A549 (cell line): Measurements from ENCODE around the gene GTF3A. TPM values are rescaled to one million over a fixed set of nuclear protein-coding genes. Genes with fewer than 3 reads are reported as not detected.
A peak's percentile ranks its signal among the peaks of the same experiment; 100 is the strongest.

Source experiments
- ATAC-seq, 2 experiments: fragments of 200-7000 bp in 1 of 2; fragments of >200 bp in 1 of 2; cut with Nextera tagmentation in 1 of 2; cut with Tn5 transposase in 1 of 2; 3 replicates each; pipeline versions ENCODE4 v1.8.0 to v1.9.1; 2018 to 2020; ENCODE audit warnings: mild to moderate bottlenecking in 1 of 2, moderate library complexity in 1 of 2
- CTCF ChIA-PET: fragments of 300-600 bp; sonication (Branson Sonifier 250); formaldehyde crosslinking; extraction: SDS; loops from one replicate; lab custom pipeline; 2021; ENCODE audit warnings: antibody characterized with exemption, inconsistent platforms; lab: Yijun Ruan, JAX
- POLR2A ChIA-PET: fragments of 350-600 bp; formaldehyde crosslinking; extraction: SDS; loops from one replicate; lab custom pipeline; 2021; ENCODE audit warnings: antibody characterized with exemption, inconsistent platforms; lab: Yijun Ruan, JAX
- DNase-seq, 2 experiments: peaks; one replicate each; pipeline versions ENCODE4 v3.0.0 to v3.0.0-alpha.2; 2011 to 2016; ENCODE audit warnings: low read depth in 1 of 2, low spot score in 1 of 2
- FAIRE-seq: peaks from 2 replicates; lab custom pipeline; 2011; peaks lifted over from hg19 to GRCh38; lab: Jason Lieb, UNC
- H3K27ac ChIP-seq, 2 experiments: fragments of >200 bp; sonication (Bioruptor Twin); formaldehyde crosslinking; 3 replicates each; pipeline ENCODE4 v1.5.1; 2016 to 2017
- H3K4me1 ChIP-seq: fragments of >200 bp; sonication (Bioruptor Twin); formaldehyde crosslinking; 3 replicates; pipeline ENCODE4 v1.6.1; 2016
- H3K4me2 ChIP-seq: fragments of >200 bp; sonication (Bioruptor Twin); formaldehyde crosslinking; 3 replicates; pipeline ENCODE4 v1.6.1; 2016
- H3K4me3 ChIP-seq: fragments of >200 bp; sonication (Bioruptor Twin); formaldehyde crosslinking; 3 replicates; pipeline ENCODE4 v1.5.1; 2016
- H3K9me3 ChIP-seq: fragments of >200 bp; sonication (Bioruptor Twin); formaldehyde crosslinking; 3 replicates; pipeline ENCODE4 v1.6.1; 2016
- BHLHE40 ChIP-seq: IDR thresholded peaks from 2 replicates; pipeline ENCODE4 v1.6.1; 2012; ENCODE audit warnings: low read depth, low read length, inconsistent platforms
- CEBPB ChIP-seq, 2 experiments: fragments of >200 bp in 1 of 2; sonication (Bioruptor Twin) in 1 of 2; formaldehyde crosslinking in 1 of 2; IDR thresholded peaks; 2 replicates each; pipeline ENCODE4 v1.6.1; 2012 to 2016
- CHD2 ChIP-seq: fragments of 150-350 bp; IDR thresholded peaks from 2 replicates; pipeline ENCODE4 v1.6.1; 2014; ENCODE audit warnings: low read length; ENCODE audit not compliant: partially characterized antibody
- E2F6 ChIP-seq: IDR thresholded peaks from 2 replicates; pipeline ENCODE4 v1.6.1; 2012; ENCODE audit warnings: low read depth, borderline replicate concordance
- EHF ChIP-seq: fragments of 250-450 bp; sonication (Bioruptor Pico); IDR thresholded peaks from 2 replicates; pipeline ENCODE4 v1.5.0; 2020; ENCODE audit warnings: mild to moderate bottlenecking
- ESRRA ChIP-seq: fragments of 150-350 bp; IDR thresholded peaks from 2 replicates; pipeline ENCODE4 v1.6.1; 2014; ENCODE audit warnings: mild to moderate bottlenecking, low read length, borderline replicate concordance
- FOSL2 ChIP-seq, 2 experiments: fragments of 450-650 bp in 1 of 2; fragments of >200 bp in 1 of 2; sonication (Bioruptor Twin) in 1 of 2; formaldehyde crosslinking; IDR thresholded peaks; 2 replicates each; pipeline versions ENCODE4 v1.5.0 to v1.6.1; 2016 to 2020; ENCODE audit warnings: mild to moderate bottlenecking in 1 of 2, moderate library complexity in 1 of 2
- GATA3 ChIP-seq: IDR thresholded peaks from 2 replicates; pipeline ENCODE4 v1.6.1; 2012; ENCODE audit warnings: borderline replicate concordance
- JUN ChIP-seq, 2 experiments: fragments of >200 bp; sonication (Bioruptor Twin); formaldehyde crosslinking; IDR thresholded peaks; 2 replicates in 1 of 2; 3 replicates in 1 of 2; pipeline ENCODE4 v1.6.1; 2016 to 2017
- MAFK ChIP-seq: fragments of 450-650 bp; IDR thresholded peaks from 2 replicates; pipeline ENCODE4 v1.6.1; 2014; ENCODE audit not compliant: partially characterized antibody
- MYC ChIP-seq: IDR thresholded peaks from 2 replicates; pipeline ENCODE4 v1.6.1; 2012; ENCODE audit warnings: mild to moderate bottlenecking, inconsistent platforms, low read length, improper control_type of control experiment, borderline replicate concordance
- NFE2L2 ChIP-seq: fragments of 150-350 bp; conservative IDR thresholded peaks from 2 replicates; pipeline ENCODE4 v1.6.1; 2014; ENCODE audit warnings: low read length
- NPAS2 ChIP-seq: fragments of 250-450 bp; sonication (Bioruptor Pico); IDR thresholded peaks from 2 replicates; pipeline ENCODE4 v1.8.0; 2022; ENCODE audit warnings: mild to moderate bottlenecking, moderate library complexity, borderline replicate concordance
- PHF8 ChIP-seq: fragments of 200-600 bp; sonication (generic); IDR thresholded peaks from 2 replicates; pipeline ENCODE4 v1.6.1; 2016; ENCODE audit warnings: low read depth, mild to moderate bottlenecking, antibody characterized with exemption, moderate library complexity, borderline replicate concordance
- POLR2A ChIP-seq: IDR thresholded peaks from 2 replicates; pipeline ENCODE4 v1.6.1; 2012; ENCODE audit warnings: mild to moderate bottlenecking, low read length
- RARB ChIP-seq: fragments of 250-450 bp; sonication (Bioruptor Pico); IDR thresholded peaks from 2 replicates; pipeline ENCODE4 v1.8.0; 2021; ENCODE audit warnings: mild to moderate bottlenecking, moderate library complexity
- RCOR1 ChIP-seq: fragments of 150-350 bp; IDR thresholded peaks from 2 replicates; pipeline ENCODE4 v1.6.1; 2014; ENCODE audit warnings: antibody characterized with exemption, low read length, low read depth
- SMC3 ChIP-seq: fragments of >200 bp; sonication (Bioruptor Twin); formaldehyde crosslinking; IDR thresholded peaks from 3 replicates; pipeline ENCODE4 v1.6.1; 2018; ENCODE audit warnings: inconsistent platforms
- SREBF2 ChIP-seq: fragments of 450-650 bp; IDR thresholded peaks from 2 replicates; pipeline ENCODE4 v1.6.1; 2014; ENCODE audit warnings: mild to moderate bottlenecking, moderate library complexity
- TFCP2L1 ChIP-seq: fragments of 250-450 bp; sonication (Bioruptor Pico); IDR thresholded peaks from 2 replicates; pipeline ENCODE4 v1.5.0; 2021; ENCODE audit warnings: mild to moderate bottlenecking
- TP53 ChIP-seq: fragments of 250-450 bp; sonication (Bioruptor Pico); IDR thresholded peaks from 2 replicates; pipeline ENCODE4 v1.5.0; 2021; ENCODE audit warnings: mild to moderate bottlenecking, moderate library complexity
- USF2 ChIP-seq: fragments of 450-650 bp; IDR thresholded peaks from 2 replicates; pipeline ENCODE4 v1.6.1; 2014; ENCODE audit warnings: antibody characterized with exemption
- ZNF302 ChIP-seq: fragments of 250-450 bp; sonication (Bioruptor Pico); IDR thresholded peaks from 2 replicates; pipeline ENCODE4 v1.9.0; 2021; ENCODE audit warnings: inconsistent platforms, mild to moderate bottlenecking, moderate library complexity
- WGBS: methylation state at CpG from one replicate; pipeline ENCODE4 v1.1.6; 2017; ENCODE audit errors: missing lambda C conversion rate; 5-methylcytosine and 5-hydroxymethylcytosine counted together
- polyA plus RNA-seq, 4 experiments: library from polyadenylated mRNA; depleted of rRNA in 3 of 4; stranded (reverse); fragments of >200 nt; fragmentation: RNase III in 1 of 4; extraction: RNeasy Plus Mini Kit Qiagen cat#74134 plus additional on column Dnase treatment in 1 of 4; gene quantifications; 2 replicates in 3 of 4; 3 replicates in 1 of 4; pipeline ENCODE4 v1.2.3, GENCODE V29; 2011 to 2017
- TF ChIP-seq, protein P1 (sequence below): IDR thresholded peaks from 2 replicates; pipeline ENCODE4 v1.6.1; 2012
- TF ChIP-seq, protein P2 (sequence below): fragments of >200 bp; sonication (Bioruptor Twin); formaldehyde crosslinking; IDR thresholded peaks from 3 replicates; pipeline ENCODE4 v1.6.1; 2016

GTF3A gene
- polyA plus RNA-seq, 2 of the 4 experiments (the other 2 are of a cell fraction), result 93.1 to 132 TPM

- no peak for FAIRE-seq
- H3K9me3 ChIP-seq, result no peaks in the 10 kb centered on the region
- ChIA-PET CTCF (interaction anchor here (1.0 to 3.5 kb wide), 4 partner anchors 23 to 505 kb away, joined by 3 to 14 read pairs (median 6); no protein-coding TSS in a partner anchor), POLR2A (interaction anchor here (1.2 kb wide), 1 partner anchor 28 kb away, joined by 6 read pairs; no protein-coding TSS in a partner anchor)
- H3K4me3 ChIP-seq, result peak overlapping the region; percentile 68
- H3K4me1 ChIP-seq, result peaks cover 11% of the 10 kb centered on the region; the same call in 2 of the 3 replicates
- no peak for DNase-seq
- peak overlapping the region; percentile 94 to 97 for H3K27ac ChIP-seq
- no peak for ATAC-seq
- TF ChIP-seq SMC3, result no peak
- TF ChIP-seq ESRRA, result no peak
- TF ChIP-seq JUN (IDR thresholded peaks at IDR 0.05), result no peak
- no peak for TF ChIP-seq RCOR1
- no peak for TF ChIP-seq USF2
- no peak for TF ChIP-seq SREBF2
- TF ChIP-seq CHD2, result no peak
- no peak for TF ChIP-seq EHF (CRISPR knock-in tag)
- no peak for TF ChIP-seq E2F6
- no peak for TF ChIP-seq NFE2L2
- peak overlapping the region; percentile 94 for H3K4me2 ChIP-seq
- 71% methylated on average over 15 of the region's 15 CpGs for WGBS
Observed at GRCh38 chr13:27449081-27449603, 24.7 kb downstream of the GTF3A start.

DNA sequence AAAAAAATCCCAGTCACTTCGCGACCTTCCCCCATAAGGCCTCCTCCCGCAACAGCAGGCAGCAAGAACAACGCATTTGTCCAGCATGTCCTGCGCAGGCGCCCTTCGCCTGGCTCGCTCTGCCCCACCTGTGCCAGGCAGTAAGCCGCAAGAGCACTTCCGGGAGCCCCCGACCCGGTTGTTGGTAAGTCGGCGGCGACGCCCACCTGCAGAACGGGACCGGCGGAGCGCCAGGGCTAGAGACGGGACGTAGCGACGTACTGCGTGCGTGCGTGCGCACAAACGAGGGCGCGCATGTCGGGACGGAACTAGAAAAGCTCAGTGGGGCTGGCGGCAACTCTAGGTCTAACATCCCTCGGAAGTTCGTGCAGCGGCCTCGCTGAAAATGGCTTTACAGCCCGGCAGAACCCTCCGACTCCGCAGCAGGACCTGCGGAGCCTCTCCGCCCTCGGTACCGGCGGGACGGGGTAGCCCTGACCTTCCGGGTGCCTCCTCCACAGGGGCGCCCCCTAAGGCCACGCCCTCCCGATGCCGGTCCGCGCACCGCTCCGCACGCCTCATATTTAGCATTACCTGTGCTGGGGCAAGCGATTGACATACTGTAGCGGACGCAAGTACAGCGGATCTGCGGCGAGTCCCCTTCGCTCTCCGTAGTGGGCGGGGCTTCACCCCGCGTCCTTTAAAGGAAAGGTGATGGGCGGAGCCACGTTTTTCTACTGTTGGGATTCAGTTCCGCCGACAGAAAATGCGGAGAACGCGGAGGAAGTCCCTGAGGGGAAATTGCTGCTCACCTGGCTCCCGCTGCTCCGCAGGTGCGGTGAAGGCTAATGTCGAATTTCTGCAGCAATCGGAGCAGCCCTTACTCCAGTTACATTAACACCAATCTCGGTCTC is 25.8 kb downstream of the GTF3A start, which contains the start of gene MTIF3:
MTIF3 (minus strand) TSS at position 629 of the 893 bp plus-strand sequence. CDS start 10,116 bp downstream, outside the sequence.
- Histone ChIP-seq H3K4me2 (peak within 1 kb of the TSS; percentile 94), H3K4me1 (peaks cover 11% of the 10 kb centered on the region; the same call in 2 of the 3 replicates), H3K9me3 (no peaks in the 10 kb centered on the region), H3K27ac (peak within 1 kb of the TSS; percentile 94 to 97), H3K4me3 (peak within 1 kb of the TSS; percentile 68)
- CTCF ChIA-PET, result interaction anchor here (2.4 to 3.5 kb wide), 2 partner anchors 88 to 377 kb away, joined by 7 to 14 read pairs; no protein-coding TSS in a partner anchor
- TF ChIP-seq TP53 (no peak), USF2 (no peak), MYC (no peak), PHF8 (peak; percentile 50; the same call in 1 of the 2 replicates), NPAS2 (no peak), JUN (IDR thresholded peaks at IDR 0.05) (peak in 1 of 2 experiments; percentile 87; a peak in 3 of 5 replicates), BHLHE40 (no peak), POLR2A (peak; percentile 71), TFCP2L1 (CRISPR knock-in tag) (no peak), FOSL2 (IDR thresholded peaks at IDR 0.05) (no peak), FOSL2 (CRISPR knock-in tag; IDR thresholded peaks at IDR 0.05) (0 out of 2 replicates have a peak, but pooled peaks have one; percentile 14), RCOR1 (no peak), GATA3 (peak; percentile 2; the same call in 1 of the 2 replicates), CEBPB (IDR thresholded peaks at IDR 0.05) (no peak), MAFK (no peak), EHF (CRISPR knock-in tag) (no peak), RARB (CRISPR knock-in tag) (no peak), ZNF302 (CRISPR knock-in tag) (no peak)
- TF ChIP-seq, protein P1, sequence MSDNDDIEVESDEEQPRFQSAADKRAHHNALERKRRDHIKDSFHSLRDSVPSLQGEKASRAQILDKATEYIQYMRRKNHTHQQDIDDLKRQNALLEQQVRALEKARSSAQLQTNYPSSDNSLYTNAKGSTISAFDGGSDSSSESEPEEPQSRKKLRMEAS, result peak; percentile 62
- TF ChIP-seq, protein P2, sequence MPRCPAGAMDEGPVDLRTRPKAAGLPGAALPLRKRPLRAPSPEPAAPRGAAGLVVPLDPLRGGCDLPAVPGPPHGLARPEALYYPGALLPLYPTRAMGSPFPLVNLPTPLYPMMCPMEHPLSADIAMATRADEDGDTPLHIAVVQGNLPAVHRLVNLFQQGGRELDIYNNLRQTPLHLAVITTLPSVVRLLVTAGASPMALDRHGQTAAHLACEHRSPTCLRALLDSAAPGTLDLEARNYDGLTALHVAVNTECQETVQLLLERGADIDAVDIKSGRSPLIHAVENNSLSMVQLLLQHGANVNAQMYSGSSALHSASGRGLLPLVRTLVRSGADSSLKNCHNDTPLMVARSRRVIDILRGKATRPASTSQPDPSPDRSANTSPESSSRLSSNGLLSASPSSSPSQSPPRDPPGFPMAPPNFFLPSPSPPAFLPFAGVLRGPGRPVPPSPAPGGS, result peak; percentile 68; the same call in 2 of the 3 replicates
- DNase-seq (peak; percentile 71 to 94), FAIRE-seq (no peak), ATAC-seq (peak; percentile 95 to 97)
- 2% methylated on average over 18 of the region's 81 CpGs for WGBS
- POLR2A ChIA-PET, result interaction anchor here (0.6 to 1.8 kb wide), 16 partner anchors 15 to 534 kb away, joined by 3 to 6 read pairs (median 4); partner anchors contain the start of genes GTF3A and LNX2
